Stimulated activated CD4-positive, alpha-beta T cell treated with anti-CD3 and anti-CD28 coated beads, Interleukin-4, amount 100 ng/mL, for 4 hours (primary cell): Measurements from ENCODE around the gene AP4S1.
"Not testable (repeated sequence)": the region's sequence is repeated elsewhere in the genome, so short reads cannot be mapped to it uniquely, and the experiment has no call there.

Experiments used
- DNase-seq, 2 experiments: peaks; one replicate each; pipeline ENCODE4 v3.0.0-alpha.2; 2020

Gene AP4S1, protein sequence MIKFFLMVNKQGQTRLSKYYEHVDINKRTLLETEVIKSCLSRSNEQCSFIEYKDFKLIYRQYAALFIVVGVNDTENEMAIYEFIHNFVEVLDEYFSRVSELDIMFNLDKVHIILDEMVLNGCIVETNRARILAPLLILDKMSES

DNA sequence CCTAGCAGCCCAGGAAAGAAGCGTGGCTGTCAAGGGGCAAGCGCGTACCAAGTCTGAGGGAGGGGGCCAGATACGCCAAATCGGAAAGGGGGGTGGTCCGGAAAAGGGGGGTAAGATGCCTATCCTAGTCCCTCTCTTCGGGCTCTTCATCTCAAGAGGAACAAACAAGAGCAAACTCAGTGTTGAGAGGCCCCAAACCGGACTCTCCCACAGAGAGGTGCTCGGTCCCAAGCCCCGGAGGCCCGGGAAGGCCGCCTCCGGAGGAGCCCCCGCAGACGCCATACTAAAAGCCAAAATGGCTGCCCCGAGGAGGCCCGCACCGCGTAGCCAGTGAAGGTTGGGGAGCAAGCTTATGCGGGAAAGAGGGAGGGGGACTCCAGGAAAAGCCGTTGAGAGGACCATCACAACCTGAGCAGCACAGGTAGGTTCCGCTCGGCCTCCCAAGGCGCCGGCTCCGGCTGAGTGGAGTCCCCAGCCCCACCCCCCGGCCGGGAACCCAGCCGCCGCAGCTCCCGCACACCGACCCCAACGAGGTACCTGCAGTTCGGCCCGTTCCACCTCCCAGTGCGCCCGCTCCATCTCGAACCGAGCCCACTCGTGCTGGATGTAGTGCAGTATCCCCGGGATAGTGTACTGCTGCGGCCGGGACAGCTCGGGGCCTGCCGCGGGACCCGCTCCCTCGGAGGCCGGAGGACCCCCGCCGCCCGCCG, at the start of gene AP4S1:
TSS of gene AP4S1 (plus strand) at position 283 of the 710 bp plus-strand sequence. CDS start 40,548 bp downstream, outside the sequence.
- DNase-seq: peak; percentile 28 to 43

DNA sequence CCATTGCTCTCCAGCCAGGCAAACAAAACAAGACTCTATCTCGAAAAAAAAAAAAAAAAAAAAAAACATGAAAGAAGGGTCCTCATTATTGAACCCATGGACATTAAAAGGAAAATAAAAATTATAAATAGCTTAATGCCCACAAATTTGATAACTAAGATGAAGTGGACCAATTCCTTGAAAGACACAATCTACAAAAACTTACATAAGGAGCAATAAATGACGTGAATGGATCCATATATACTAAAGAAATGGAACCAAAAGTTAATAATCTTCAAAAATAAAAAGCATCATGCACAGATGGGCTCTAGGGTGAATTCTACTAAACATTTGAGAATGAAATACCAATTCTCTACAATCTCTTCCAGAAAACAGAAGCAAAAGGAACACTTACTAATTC, 47.7 kb upstream of the AP4S1 start:
- DNase-seq: no peak

DNA sequence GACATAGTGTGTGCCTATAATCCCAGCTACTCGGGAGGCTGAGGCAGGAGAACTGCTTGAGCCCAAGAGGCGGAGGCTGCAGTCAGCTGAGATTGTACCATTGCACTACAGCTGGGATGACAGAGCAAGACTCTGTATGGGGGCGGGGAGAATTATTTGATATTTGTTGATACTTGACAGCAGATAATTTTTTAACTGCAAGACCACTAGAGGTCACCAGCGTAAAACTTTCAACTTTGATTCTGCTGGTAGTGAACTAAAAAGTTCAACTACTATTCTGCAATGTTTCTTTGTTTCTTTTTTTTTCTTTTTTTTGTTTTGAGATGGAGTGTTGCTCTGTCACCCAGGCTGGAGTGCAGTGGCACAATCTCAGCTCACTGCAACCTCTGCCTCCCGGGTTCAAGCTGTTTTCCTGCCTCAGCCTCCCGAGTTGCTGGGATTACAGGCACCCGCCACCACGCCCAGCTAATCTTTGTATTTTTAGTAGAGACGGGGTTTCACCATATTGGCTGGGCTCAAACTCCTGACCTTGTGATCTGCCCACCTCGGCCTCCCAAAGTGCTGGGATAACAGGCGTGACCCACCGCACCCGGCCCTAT, 45.2 kb upstream of the AP4S1 start:
- peak in 1 of 2 experiments; percentile 37 for DNase-seq

DNA sequence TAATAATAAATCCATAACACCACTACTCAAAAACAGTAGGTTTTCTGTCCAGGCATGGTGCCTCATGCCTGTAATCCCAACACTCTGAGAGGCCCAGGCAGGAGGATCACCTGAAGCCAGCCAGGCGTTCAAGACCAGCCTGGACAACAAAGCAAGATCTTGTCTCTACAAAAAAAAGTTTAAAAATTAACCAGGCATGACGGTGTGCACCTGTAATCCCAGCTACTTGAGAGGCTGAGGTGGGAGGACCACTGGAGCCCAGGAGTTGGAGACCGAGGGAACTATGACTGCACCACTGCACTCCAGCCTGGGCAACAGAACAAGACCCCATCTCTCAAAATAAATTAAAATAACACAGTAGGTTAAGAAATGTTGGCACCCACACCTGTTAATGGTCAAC, 44.5 kb upstream of the AP4S1 start:
- DNase-seq: no peak

DNA sequence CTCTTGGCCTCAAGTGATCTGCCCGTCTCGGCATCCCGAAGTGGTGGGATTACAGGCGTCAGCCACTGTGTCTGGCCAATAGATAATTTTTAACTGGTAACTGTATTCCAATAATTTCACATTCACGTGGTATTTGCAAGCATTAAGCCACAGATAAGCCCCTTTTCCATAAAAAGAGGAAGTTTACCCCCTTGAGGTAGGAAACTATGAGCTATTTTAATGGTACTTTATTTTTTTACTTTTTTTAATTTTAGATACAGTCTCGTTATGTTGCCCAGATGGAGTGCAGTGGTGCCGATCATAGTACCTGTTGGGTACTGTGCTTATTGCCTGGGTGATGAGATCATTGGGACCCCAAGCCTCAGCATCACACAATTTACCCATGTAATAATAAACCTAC, 42.9 kb upstream of the AP4S1 start:
- no peak for DNase-seq

DNA sequence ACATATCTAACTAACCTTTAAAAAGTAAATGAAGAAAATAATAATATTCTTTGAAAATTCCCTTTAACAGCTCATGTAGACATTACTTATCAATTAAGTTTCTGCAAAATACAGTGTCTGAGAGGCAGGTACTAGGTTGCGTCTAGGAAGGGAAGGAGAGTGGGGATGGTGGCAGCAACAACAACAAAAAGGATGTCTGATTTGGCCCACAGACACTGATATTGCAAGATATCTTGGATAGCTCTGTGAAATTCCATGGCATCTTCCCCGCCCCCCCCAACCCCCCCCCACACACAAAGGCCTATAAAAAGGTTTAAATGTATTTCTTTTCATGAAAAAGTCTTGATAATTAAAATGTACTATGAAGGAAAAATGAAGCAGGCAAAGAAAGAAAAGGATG, 41.6 kb upstream of the AP4S1 start:
- DNase-seq: no peak

DNA sequence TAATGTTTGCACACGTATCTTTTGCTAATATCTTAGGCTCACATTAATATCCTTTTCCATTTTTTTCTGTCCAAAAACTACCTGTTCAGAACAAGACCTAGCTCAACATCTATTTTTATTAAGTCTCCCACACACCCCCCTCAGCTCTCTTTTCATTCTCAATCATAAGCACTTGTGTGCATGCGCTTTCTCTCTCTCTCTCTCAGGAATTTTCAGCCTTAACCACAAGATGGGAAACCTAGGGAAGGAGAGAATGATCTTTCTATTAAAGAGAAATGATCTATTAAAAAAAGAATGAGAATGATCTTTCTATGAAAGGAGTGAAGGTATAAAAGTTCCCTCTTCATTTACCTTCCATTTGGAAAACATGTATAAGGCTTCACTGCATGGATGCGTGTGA, 39.7 kb upstream of the AP4S1 start:
- no peak for DNase-seq

DNA sequence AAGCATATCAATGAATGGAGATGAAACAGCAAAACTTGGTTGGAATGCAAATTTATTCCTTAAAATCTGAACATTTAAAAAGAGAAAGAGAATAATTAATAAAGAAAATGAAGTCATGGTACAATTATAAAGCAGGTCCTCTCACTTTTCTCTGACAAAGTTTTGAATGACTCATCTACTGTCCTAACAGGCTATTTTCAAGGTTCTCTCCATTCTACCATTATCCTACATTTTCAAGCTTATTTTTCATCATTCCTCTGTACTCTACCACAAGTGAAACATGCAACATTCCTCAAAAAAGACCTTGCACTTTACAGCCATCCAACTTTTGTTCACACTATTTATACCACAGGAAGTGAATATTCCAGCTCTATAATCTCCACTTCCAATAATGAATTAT, 36.9 kb upstream of the AP4S1 start:
- no peak for DNase-seq

DNA sequence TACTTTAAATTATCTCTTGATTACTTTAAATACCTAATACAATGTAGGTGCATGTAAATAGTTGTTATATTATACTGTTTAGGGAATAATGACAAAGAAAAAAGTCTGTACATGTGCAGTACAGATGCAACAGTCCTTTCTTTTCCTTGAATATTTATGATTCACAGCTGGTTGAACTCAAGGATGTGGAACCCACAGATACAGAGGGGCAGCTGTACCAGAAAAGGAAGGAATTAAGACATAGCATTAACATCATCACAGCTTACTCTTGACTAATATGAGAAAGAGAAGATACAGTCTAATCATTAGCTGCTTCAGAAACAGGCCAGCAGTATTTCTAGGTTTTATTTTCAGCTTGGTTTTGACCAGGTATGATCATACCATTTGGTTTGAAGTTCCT, 34.7 kb upstream of the AP4S1 start:
- DNase-seq: no peak

DNA sequence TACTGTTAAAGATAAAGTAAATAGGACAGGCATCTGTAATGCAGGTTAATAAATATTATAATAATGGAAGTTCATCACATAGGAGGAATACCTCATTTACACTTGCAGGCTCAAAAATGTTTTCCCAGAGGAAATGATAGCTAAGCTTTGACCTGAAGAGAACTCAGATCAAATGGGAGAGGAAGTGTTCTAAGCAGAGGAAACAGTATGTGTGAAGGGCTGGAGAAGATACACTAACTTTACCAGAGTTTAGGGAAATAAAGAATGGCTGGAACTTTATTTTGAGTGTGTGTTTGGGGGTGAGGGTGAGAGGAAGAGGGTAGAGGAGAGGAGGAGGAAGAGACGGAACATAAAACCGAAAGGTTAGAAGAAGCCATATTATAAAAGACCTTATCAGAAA, 34.0 kb upstream of the AP4S1 start:
- no peak for DNase-seq

DNA sequence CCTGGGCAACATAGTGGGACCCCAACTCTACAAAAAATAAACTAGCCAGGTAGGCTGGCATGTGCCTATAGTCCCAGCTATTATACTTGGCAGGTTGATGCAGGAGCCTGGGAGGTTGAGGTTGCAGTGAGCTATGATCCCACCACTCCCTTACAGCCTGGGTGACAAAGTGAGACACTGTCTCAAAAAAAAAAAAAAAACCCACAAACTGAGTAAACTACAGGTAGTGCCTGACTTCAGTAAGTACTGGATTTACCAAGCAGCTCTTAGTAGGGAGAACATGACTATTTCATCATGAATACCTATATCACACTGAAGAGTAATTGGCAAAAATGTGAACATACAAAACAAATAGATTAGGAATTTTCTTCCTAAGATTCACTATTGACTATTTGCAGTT, 32.4 kb upstream of the AP4S1 start:
- no peak for DNase-seq

DNA sequence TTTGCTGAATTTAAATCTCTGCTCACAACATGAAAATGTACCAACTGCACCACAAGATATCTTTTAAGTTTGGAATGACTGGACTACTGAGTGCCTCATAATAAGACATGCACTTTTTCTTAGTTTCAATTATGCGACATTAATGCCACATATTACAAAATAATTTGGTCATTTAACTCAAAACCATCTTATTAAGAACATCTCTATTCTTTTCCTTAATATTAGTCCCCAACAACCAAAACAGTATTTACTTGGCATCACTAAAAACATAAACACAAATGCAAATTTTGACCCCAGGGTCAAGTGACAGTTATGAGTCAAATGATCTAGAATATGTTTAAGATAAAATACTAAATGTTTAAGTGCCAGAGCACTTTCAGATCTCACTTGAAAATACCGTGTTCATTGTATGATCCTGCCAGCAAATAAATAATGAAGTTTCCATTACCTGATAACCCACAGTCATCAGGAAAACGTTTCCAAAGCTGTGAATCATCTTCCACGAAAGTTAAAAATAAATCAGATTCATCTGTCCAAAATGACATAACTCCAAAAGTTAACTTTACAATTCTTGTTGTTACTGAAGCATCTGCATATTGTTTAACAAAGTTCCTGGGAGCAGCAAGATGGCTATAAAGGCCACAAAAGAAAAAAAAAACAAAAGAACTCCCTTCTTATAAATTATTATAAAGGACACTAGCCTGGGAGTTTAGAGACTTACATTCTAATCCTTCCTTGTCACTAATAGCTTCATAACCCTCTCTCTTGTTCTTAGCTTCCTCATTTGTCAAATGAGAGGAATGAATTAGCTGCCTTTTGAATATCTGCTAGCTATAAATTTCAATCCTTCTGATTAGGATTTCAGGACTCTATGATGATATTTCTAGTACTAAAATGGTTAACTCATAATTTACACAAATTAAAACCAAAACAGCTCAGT, 30.5 kb upstream of the AP4S1 start:
- DNase-seq: no peak

DNA sequence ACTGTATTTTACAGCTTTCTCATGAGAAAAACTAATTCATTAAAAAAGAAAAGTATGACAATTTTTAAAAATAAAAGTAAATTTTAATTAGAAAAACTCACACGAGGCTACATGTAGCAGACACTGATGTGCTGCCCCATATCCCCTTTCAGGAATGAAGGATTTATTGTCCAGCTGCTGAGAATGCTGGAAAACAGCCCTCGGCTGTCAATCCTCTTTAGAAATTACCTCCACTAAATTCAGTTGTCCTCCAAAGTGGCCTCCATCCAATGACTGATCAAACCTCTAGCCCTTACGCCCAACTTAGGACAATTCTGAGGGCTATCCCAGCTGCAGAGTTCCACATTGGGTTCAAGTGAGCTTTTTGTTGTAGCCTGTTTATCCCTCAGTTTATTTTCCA, 29.8 kb upstream of the AP4S1 start:
- DNase-seq: no peak

DNA sequence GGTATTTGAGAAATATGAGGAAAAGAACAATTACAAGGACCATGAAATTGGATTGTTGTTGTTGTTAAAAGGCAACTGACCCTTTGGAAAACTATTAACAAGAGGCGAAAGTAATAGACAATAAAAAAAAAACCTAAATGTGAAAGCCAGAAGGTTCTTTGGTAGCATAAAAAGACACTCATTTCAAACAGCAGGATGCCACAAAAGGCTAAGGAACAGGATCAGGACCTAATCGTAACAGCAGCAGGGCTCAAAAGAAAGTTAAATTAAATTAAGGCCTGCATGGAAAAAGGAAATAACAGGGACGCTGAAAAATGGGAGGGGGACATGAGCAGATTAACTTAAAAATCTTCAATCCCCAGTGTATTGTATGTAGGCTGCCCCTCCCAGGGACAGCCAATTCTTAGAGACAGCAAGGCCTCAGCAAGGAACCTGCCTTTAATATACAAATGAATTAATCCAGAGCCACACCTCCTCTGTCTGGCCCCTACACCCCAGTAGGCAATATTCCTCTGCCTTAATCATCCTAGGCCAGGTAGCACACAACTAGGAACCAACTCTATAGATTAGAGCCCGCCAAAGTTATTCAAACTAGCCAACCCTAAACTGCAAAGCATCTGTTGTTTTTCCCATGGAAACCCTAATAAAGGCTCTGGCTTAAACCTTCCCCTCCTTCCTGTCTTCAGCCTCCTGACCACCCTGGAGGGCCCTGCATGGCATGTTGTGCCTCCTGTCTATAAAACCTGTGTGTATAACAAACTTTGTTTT, 28.4 kb upstream of the AP4S1 start:
- DNase-seq: no peak

DNA sequence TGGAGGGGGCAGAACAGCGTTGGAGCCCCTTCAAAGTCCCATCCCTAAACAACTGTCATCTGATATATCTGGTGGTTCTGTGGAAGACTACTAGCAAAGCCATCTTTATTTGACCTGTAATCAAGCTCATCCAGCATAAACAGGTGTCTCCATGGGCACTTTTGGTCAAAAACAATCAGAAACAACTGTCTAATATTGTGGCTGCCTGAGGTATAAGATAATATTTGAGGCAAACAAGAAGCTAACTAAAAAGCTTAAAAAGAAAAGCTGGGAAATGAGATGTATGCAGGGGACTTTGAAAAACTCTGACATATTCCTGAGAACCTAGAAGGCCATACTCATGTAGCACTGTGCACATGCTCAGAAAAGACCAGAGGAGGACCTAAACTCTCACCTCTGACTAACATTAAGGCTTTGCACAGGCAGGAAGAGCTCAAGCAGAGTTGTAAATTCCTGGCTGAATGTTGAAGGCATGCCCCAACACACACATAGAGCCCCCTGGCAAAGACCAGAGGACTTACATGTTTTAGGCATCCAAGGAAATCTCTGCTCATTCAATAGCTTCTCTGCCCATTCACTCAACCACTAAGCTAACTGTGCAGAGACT, 27.2 kb upstream of the AP4S1 start:
- DNase-seq: no peak

DNA sequence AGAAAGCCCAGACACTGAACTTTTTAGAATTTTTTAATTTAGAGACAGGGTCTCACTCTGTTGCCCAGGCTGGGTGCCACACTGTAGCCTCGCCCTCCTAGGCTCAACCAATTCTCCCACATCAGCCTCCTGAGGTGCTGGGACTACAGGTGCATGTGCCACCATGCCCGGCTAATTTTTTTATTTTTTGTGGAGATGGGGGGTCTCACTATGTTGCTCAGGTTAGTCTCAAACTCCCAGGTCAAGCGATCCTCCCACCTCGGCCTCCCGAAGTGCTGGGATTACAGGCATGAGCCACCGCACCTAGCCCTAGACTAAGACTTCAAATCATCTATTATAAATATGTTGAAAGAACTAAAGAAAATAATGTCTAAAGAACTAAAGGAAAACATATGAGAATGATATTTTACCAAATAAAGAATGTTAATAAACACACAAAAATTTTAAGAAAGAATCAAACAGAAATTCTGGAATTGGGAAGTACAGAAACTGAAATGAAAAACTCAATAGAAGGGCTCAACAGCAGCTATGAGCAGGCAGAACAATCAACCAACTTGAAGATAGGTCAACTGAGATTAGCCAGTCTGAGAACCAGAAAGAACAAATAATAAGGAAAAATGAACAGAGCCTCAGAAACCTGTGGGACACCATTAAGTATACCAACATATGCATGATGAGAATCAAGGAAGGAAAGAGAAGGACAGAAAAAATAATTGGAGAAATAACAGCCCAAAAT, 26.2 kb upstream of the AP4S1 start:
- no peak for DNase-seq

DNA sequence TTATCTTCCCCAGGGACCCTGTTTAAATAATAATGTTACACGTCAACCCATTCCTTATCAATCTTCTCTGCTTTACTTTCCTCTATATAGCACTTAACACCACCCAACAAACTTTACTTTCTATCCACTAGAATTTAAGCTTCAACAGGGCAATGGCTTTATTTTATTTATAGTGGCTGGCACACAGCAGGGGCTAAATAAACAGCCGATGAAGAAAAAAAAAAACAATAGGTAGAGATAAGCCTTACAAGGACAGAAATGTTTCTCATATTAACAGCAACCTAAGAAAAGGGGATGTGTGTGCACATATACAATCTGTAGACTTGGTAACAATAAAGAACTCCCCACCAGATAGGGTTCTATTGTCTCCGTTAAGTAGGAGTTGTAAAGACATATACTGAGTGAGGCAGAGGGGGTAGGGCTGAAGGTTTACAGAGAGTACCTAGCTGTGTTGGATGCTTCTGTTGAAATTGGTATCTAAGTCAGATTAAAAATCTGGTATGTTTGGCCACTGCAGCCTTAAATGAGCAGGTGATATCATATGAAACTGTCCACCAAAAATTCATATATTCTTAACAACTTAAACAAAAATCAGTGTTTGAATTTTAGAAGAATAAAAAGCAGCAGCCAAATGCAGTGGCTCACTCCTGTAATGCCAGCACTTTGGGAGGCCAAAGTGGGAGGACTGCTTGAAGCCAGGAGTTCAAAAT, 24.7 kb upstream of the AP4S1 start:
- no peak for DNase-seq

DNA sequence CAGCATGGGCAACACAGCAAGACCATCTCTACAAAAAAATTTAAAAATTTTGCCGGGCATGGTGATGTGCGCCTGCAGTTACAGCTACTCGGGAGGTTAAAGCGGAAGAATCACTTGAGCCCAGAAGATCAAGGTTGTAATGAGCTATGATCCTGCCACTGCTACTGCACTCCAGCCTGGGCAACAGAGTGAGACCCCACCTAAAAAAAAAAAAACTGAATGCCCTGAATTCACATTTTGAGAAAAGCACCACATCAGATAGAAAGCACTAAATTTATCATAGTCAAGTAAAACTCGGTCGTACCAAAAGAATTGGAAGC, 24.1 kb upstream of the AP4S1 start:
- no peak for DNase-seq

DNA sequence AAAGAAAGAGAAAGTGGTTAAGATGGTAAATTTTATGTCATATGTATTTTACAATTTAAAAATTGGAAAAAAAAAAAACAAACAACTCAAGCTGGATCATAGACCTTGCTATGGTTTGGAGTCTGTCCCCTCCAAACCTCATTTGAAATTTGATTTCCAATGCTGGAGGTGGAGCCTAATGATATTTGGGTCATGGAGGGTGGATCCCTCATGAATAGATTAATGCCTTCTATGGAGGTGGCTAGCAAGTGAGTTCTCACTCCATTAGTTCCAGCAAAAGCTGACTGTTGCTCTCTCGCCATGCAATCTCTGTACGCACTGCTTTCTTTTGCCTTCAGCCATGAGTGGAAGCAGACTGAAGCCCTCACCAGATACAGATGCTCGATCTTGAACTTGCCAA, 22.2 kb upstream of the AP4S1 start:
- no peak for DNase-seq

DNA sequence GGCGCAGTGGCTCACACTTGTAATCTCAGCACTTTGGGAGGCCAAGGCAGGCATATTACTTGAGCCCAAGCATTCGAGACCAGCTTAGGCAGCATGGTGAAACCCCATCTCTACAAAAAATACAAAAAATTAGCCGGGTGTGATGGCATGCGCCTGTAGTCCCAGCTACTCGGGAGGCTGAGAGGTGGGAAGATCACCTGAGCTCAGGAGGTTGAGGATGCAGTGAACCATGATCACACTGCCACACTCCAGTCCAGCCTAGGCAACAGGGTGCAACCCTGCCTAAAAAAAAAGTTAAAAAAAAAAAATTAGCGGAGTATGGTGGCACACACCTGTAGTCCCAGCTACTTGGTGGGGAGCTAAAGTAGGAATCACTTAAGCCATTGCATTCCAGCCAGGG, 21.4 kb upstream of the AP4S1 start:
- DNase-seq: not testable (repeated sequence)

DNA sequence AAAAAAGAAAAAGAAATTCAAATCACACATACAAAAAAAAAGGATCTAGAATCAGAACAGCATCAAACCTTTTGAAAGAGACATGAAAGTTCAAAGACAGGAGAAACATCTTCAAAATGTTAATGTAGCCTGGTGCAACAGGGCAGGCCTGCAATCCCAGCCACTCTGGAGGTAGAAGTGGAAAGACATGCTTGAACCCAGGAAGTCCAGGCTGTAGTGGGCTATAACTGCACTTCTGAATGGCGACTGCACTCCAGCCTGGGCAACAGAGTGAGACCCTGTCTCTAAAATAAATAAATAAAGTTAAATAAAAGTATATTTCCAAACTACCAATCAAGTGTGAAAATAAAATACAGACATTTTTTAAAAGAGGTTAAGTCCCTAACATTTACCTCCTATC, 18.7 kb upstream of the AP4S1 start:
- no peak for DNase-seq
